Stimulated activated CD8-positive, alpha-beta memory T cell treated with anti-CD3 and anti-CD28 coated beads, Interleukin-4, amount 100 ng/mL, for 24 hours (primary cell): ENCODE results near the gene TSPEAR.
"Not testable (repeated sequence)": the region's sequence is repeated elsewhere in the genome, so short reads cannot be mapped to it uniquely, and the experiment has no call there.

ENCODE experiments used
- DNase-seq: peaks from one replicate; pipeline ENCODE4 v3.0.0-alpha.2; 2020; ENCODE audit warnings: low read depth

TSPEAR gene

DNA sequence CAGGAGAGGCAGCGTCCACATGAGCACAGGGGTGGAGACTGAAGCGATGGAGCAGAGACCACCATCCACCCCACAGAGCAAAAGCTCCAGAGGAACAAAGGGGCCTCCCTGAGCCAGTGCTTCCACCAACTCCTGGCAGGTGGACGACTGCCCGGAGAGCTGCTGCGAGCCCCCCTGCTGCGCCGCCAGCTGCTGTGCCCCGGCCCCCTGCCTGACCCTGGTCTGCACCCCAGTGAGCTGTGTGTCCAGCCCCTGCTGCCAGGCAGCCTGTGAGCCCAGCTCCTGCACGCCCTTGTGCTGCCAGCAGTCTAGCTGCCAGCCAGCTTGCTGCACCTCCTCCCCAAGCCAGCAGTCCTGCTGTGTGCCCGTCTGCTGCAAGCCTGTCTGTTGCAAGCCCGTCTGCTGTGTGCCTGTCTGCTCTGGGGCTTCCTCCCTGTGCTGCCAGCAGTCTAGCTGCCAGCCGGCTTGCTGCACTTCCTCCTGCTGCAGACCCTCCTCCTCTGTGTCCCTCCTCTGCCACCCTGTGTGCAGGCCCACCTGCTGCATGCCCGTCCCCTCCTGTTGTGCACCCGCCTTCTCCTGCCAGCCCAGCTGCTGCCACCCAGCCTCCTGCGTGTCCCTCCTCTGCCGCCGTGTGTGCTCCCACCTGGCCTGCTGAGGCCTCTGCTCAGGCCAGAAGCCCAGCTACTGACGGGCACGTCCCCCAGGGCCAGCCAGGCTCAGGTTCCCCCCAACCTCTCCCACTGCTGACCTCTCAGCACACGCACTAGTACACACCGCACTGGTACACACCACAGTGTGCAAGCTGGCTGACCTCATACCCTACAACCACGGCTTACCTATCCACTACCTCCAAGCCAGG lies 9.0 kb downstream of the TSPEAR start:
- DNase-seq, result no peak

- no peak for DNase-seq
Measured at GRCh38 chr21:44701541-44701940, 9.8 kb downstream of the TSPEAR start.

DNA sequence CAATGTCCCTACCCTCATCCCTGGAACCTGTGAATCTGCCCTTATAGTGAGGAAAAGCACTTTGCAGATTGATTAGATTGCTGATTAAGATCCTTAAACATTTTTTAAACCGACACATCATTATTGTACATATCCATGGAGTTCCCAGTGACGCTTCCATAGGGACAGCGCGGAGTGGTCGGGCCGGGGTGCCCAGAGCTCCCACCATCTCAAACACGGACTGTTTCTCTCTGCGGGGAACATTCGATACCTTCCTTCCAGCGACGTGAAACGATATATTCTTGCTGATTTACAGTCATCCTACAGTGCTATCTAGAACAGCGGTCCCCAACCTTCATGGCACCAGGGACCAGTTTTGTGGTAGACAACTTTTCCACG lies 10.4 kb downstream of the TSPEAR start:
- no peak for DNase-seq

DNA sequence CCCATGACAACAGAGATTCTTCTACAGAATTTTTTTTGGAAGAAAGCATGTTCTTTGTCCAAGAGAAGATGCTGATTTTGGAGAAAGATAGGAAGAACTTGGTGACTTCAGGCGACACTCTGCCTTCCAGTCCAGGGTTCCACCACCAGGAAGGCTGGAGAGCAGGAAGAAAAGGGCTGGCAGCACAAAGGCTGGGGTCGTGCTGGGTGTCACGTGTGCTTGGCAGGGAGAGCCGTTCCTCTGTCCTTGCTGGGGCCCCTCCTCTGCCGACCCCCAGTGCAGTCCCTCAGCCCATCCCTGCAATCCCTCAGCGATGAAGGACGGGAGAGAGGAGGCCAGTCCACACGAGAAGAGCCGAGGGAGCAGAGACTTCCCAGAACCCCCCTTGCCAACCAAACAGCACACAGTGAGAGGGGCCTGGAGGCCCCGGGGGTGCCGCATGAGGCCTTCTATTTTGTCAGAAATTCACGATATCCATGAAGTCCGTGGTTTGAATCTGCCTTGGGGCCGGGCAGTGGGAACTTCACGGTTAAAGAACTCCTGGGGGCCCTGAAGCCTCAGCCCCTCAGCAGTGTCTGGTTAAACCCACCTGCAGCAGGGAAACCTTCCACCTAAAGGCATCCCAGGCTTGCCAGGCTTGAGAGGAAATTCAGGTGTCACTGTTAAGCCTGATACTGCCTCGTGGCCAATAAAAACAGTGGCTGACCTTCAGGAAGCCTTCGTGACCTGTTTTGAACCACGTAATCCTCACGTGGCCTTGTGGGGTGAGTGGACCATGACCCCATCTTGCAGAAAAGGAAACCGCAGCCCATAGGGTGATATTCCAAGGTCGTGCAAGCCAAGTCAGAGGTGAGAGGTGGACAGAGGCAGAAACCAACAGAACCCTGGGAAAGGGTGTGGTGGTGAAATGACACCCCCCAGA lies 11.0 kb downstream of the TSPEAR start:
- DNase-seq, result no peak

DNA sequence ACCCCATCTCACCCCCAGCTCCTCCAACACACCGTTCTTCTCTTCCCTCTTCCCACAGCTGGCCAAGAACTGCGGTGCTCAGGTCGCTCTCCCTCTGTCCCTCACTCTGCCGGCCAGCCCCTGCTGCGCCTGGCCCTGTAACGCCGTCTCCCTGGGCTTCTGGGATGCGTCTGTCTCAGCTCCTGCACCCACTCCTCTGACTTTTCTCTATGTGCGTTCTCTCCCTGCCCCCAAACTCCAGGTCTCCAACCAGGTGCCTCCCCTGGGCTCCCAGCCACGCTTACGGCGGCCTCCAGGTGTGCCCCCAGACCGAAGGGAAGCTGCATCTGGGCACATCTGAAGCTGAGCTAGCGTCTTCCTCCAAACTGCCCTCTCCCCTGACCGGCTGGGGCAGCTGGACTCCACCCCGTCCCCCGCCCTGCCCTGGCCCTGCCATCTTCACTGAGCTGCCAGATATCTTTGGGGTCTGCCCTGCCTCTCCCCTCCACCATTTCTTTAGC lies 11.8 kb downstream of the TSPEAR start:
- no peak for DNase-seq

DNA sequence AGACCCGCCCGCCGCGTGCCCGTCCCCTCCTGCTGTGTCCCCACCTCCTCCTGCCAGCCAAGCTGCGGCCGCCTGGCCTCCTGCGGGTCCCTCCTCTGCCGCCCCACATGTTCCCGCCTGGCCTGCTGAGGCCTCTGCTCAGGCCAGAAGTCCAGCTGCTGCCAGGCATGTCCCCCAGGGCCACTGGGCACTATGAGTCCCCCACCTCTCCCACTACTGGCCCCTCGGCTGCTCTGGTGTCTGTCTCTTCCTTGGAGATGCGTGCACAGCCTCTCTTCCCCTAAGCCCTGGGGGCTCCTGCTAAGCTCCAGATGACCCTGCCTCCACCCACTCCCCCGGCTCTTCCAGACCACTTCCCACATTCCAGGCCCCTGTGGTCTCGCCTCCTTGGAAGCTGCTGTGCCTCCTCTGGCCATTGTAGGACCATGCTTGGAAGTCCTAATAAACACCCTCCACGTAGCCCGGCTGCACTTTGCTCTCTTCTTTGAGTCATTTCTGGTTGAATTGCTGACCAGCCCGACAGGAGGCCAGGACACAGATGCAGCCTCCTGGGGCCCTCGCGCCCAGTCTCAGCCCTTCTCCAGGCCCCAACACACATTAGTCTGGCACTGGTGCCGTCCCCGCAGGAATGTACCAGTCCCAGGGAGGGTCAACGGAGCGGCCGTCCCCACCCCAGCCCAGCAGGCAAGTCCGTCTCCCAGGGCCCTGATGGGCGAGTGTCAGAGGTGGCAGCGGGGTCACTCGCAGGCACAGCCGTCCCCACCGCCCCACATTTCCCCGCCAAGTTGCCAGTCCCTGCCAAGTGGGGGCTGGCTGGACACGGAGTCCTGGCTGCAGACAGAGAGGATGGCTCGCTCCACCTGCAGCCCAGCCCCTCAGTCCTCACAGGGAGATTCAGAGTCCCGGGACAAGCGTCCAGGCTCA lies 13.3 kb downstream of the TSPEAR start:
- DNase-seq, result no peak

DNA sequence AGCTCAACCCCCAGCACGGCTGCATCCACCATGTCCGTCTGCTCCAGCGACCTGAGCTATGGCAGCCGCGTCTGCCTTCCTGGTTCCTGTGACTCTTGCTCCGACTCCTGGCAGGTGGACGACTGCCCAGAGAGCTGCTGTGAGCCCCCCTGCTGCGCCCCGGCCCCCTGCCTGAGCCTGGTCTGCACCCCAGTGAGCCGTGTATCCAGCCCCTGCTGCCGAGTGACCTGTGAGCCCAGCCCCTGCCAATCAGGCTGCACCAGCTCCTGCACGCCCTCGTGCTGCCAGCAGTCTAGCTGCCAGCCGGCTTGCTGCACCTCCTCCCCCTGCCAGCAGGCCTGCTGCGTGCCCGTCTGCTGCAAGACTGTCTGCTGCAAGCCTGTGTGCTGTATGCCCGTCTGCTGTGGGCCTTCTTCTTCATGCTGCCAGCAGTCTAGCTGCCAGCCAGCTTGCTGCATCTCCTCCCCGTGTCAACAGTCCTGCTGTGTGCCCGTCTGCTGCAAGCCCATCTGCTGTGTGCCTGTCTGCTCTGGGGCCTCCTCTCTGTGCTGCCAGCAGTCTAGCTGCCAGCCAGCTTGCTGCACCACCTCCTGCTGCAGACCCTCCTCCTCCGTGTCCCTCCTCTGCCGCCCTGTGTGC lies 14.1 kb downstream of the TSPEAR start, which contains the start of gene KRTAP10-12:
KRTAP10-12 (plus strand) TSS at position 1 of the 639 bp plus-strand sequence; CDS start at position 31, 30 bp downstream.
- DNase-seq, result not testable (repeated sequence)

DNA sequence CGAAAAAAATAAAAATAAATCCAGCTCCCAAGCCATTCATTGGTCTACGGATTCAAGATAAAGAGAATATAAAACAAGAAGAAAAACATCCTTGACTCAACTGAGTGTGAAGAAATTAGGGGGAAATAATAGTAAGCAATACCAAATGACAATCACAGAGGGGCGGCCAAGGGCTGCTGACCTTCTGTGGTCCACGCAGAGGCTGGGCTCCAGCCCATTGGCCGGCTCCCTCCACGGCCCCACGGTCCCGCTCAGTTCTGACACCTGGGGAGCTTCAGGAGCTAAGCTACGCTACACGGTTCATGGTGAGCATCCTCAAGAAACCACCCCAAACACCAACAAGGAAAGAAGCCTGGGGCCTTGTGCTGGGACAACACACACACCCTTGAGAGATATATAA lies 14.8 kb downstream of the TSPEAR start:
- no peak for DNase-seq

- DNase-seq, result no peak
Measured at GRCh38 chr21:44695641-44696040, 15.7 kb downstream of the TSPEAR start.

DNA sequence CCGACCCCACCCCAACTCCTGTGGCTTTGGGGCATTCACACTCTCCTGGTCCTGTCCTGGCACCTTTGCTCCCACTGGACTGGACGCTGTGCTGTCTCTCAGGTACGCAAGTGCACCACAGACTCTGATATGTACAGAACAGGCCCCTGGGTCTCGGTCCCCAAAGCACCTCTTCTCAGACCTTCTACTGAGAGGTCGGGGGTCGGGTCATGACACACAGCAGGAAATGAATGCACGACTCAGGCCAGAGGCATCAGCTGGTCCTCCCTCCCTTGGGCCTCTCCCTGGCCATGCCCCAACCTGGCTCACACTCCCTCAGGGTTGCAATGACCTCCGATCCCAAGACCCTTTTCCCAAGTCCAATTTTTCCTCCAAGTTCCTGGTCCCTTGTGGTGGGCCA lies 16.2 kb downstream of the TSPEAR start:
- no peak for DNase-seq

- no peak for DNase-seq
Measured at GRCh38 chr21:44694776-44695175, 16.6 kb downstream of the TSPEAR start.

DNA sequence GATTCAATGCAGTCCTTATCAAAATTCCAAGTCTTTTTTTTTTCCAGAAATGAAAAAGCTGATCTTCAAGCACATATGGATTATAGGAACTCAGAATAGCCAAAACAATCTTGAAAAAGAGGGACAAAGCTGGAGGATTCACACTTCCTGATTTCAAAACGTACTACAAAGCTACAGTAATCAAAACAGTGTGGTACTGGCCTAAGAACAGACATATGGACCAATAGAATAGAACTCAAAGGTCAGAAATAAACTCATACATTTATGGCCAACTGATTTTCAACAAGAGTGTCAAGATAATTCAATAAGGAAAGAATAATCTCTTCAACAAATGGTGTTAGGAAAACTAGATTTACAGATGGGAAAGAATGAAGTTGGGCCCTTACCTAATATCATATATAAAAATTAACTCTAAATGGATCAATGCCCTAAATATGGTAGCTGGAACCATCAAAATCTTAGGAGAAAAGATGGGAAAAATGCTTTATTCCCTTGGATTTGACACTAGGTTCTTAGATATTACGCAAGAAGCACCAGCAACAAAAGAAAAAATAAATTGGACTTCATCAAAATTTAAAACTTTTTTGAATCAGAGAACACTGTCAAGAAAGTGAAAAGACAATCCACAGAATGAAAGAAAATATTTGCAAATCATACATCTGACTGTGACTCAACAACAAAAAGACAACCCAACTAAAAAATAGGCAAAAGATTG lies 18.4 kb downstream of the TSPEAR start:
- no peak for DNase-seq

DNA sequence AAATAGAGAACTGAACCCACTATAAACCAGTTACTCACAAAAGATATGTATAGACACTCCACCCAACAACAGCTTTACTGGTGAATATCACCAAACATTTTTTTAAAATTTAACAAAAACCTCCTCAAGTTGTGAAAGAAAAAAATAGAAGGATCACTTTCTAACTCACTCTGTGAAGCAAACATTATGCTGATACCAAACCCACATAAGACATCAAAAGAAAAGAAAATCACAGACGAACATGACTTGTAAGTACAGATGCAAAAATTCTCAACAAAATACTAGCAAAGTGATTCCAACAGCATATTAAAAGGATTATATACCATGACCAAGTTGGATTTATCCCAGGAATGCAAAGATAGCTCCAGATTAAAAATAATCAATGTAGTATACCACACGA lies 19.7 kb downstream of the TSPEAR start:
- DNase-seq, result no peak

DNA sequence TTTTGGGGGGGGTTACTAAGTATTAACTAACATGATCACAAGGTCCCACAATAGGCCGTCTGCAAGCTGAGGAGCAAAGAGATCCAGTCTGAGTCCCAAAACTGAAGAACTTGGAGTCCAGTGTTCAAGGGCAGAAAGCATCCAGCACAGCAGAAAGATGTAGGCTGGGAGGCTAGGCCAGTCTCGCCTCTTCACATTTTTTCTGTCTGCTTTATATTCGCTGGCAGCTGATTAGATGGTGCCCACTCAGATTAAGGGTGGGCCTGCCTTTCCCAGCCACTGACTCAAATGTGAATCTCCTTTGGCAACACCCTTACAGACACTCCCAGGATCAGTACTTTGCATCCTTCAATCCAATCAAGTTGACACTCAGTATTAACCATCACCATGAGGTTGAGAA lies 21.6 kb downstream of the TSPEAR start:
- DNase-seq, result not testable (repeated sequence)

DNA sequence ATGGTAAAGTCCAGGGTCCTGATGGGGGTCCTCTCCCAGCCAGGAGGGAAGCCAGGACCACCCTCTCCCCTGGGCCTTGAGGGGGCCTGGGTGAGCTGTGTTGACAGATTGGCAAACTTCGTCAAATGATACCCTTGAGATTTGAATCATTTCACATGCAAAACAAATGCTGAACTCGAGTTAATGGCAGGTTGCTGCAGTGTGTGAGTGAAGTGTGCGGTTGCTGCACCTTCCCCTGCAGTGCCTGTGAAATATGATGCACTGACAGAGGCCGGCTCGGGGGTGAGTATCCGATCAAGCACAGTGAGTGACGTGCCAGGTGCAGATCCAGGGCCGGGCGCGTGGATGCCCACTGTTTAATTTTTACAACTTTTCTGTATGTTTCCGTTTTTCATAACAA lies 23.7 kb downstream of the TSPEAR start:
- DNase-seq, result no peak

DNA sequence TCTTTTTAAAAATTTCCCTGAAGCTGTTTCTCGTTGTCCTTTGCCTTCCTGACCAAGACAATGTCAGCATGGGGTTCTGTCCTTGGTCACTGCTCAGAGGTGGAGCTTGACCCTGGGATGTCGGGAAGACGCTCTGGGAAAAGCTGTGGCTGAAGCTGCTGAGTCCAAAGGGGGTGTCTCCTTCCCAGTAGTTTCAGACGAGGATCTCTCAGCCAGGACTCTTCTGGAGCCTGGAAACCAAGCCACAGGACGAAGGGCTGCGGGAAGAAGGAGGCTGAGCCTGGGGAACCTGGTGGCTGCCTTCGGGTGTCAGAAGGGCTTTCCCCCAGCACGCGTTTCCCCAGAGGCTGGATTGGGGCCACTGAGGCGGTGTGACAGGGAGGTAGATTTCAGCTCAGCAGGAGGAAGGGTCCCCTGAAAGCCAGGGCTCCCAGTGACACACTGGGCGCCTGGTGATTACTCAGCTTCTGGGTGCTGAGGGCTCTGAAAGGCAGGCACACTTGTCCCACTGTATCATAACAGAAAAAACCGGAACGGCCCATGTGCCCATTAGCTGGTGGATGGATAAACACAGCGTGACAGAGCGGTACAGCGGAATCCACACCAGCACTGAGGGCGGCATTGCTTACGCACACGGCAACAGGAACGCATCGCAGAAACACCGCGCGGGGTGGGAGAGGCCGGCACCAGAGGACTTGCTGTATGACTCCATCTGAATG lies 24.4 kb downstream of the TSPEAR start:
- no peak for DNase-seq

DNA sequence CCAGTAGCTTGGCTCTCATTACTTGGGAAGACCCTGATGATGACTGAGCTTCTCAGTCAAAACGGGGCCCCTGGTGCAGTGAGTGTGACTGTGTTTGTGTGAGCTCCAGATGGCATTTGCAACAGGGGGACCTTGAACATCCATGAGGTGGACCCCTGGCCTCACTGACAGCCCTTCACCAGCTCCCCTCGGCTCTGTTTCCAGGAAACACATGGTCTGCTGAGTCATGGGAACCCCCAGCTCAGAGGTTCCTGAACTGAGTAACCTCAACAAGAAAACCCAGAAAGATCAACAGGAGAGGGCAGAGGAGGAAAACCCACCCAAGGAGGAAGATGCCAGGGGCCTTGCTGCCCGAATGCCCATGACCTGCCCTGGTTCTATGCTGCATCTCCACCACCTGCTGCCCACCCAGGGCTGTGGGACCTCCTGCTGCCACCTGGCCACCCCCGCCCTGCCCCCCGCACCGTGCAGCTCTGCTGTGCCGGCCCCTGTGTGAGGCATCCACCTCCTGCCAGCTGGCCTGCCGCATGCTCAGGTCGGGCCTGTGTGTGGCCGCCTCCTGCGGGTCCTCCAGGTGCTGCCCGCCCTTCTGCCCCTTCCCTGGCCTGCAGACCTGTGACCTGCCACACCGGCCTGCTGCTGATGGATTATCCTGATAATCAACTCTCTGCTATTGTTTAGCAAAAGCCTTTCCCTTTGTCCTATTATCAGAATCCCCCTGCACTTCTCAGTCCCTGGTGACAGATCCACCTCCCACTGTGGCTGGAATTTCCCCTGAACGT lies 25.2 kb downstream of the TSPEAR start:
- no peak for DNase-seq

GRCh38 chr21:44685050-44685449 lies 26.3 kb downstream of the TSPEAR start:
- not testable (repeated sequence) for DNase-seq

GRCh38 chr21:44684483-44684882 lies 26.9 kb downstream of the TSPEAR start:
- DNase-seq, result no peak
